Fibroblast of mammary gland (primary cell): ENCODE measurements around the gene THSD7B.
A peak's percentile ranks its signal among the peaks of the same experiment; 100 is the strongest.

Experiments used
- DNase-seq: peaks from one replicate; pipeline ENCODE4 v3.0.0-alpha.2; 2010; ENCODE audit warnings: low read depth
- H3K4me3 ChIP-seq: 2 replicates; pipeline ENCODE4 v1.5.1; 2011; ENCODE audit warnings: low read depth, mild to moderate bottlenecking, low read length, moderate library complexity; ENCODE audit not compliant: control insufficient read depth
- CTCF ChIP-seq: conservative IDR thresholded peaks from 2 replicates; pipeline ENCODE4 v1.5.1; 2011; ENCODE audit warnings: low read depth, low read length, inconsistent platforms; ENCODE audit not compliant: control insufficient read depth, insufficient read depth

Gene THSD7B

GRCh38 chr2:137202318-137202717, 437.0 kb downstream of the THSD7B start:
- no peak overlapping the region for H3K4me3 ChIP-seq
- no peak for DNase-seq
- no peak for TF ChIP-seq CTCF

- no peak for TF ChIP-seq CTCF
- H3K4me3 ChIP-seq = no peak overlapping the region
- no peak for DNase-seq
Observed at GRCh38 chr2:137205324-137205723, 440.0 kb downstream of the THSD7B start.

GRCh38 chr2:137206069-137206468, 440.7 kb downstream of the THSD7B start:
- DNase-seq = no peak
- H3K4me3 ChIP-seq = no peak overlapping the region
- no peak for TF ChIP-seq CTCF

GRCh38 chr2:137207030-137207429, 441.7 kb downstream of the THSD7B start:
- TF ChIP-seq CTCF = no peak
- DNase-seq = no peak
- no peak overlapping the region for H3K4me3 ChIP-seq

- DNase-seq = peak; percentile 81
Observed at GRCh38 chr2:137208431-137208891, 443.1 kb downstream of the THSD7B start.

DNA sequence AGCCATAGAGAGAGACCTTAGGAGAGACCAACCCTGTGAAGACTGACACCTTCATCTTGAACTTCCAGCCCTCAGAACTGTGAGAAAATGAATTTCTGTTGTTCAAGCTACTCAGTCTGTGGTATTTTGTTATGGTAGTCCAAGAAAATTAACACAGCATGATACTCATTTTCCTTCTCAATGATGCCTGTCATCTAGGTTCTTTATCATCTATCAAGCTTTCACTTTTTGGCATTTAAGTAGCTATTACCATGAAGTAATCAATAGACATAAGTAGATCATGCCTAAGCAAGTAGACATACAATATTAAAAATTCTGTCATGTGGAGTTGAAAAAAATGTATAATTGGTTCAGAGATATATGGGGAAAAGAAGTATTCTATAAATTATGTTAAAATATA, 444.7 kb downstream of the THSD7B start:
- TF ChIP-seq CTCF = no peak
- no peak overlapping the region for H3K4me3 ChIP-seq
- no peak for DNase-seq

More at GRCh38 chr2:137208431-137208891, 443.1 kb downstream of the THSD7B start:
- no peak overlapping the region for H3K4me3 ChIP-seq
- TF ChIP-seq CTCF = no peak

DNA sequence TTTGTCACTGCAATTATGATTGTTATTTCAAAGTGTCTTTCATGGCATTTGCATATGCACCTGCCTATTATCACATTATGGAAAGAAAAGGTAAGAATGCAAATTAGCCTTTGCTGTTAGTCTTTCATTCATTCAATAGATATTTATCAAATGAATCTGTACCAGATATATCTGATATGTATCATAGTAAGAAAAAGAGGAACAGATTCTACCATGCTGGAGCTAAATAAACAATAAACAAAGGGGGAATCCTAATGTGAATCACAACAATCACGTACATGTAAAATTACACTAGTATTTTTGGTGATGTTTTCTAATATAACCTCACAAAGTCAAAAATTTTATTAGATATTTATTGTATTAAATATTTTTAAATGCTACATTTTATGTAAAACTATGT, 446.4 kb downstream of the THSD7B start:
- TF ChIP-seq CTCF = no peak
- no peak for DNase-seq
- H3K4me3 ChIP-seq = no peak overlapping the region
